Measurements from ENCODE around the gene ZBTB8A.
A peak's percentile ranks its signal among the peaks of the same experiment; 100 is the strongest.

Gene ZBTB8A

GRCh38 chr1:32612189-32612881 lies 73.1 kb downstream of the ZBTB8A start:
- H3K4me1 ChIP-seq (ENCODE audit: control insufficient read depth, insufficient read depth, low read length, poor library complexity, severe bottlenecking) = peaks cover 6% of the 10 kb centered on the region
- DNase-seq = peak; percentile 5 to 21 (median 11)
- H3K27ac ChIP-seq (ENCODE audit: insufficient read depth, low read length, poor library complexity, severe bottlenecking) = no peak overlapping the region
- no peaks in the 10 kb centered on the region for H3K9me3 ChIP-seq (ENCODE audit: control insufficient read depth, low read length)
- peak overlapping the region; percentile 53 for H3K4me3 ChIP-seq (ENCODE audit: insufficient read depth, low read depth, low read length, poor library complexity, severe bottlenecking)
- no peaks in the 10 kb centered on the region for H3K36me3 ChIP-seq (ENCODE audit: control insufficient read depth, insufficient read depth, low read length)
- H3K27me3 ChIP-seq (replicated peaks; ENCODE audit: control insufficient read depth, insufficient read depth, low read length, poor library complexity, severe bottlenecking) = no peaks in the 10 kb centered on the region

- no peaks in the 10 kb centered on the region for H3K36me3 ChIP-seq (ENCODE audit: control insufficient read depth, insufficient read depth, low read length)
- no peak overlapping the region for H3K4me3 ChIP-seq (ENCODE audit: insufficient read depth, low read depth, low read length, poor library complexity, severe bottlenecking)
- H3K9me3 ChIP-seq (ENCODE audit: control insufficient read depth, low read length) = no peaks in the 10 kb centered on the region
- H3K4me1 ChIP-seq (ENCODE audit: control insufficient read depth, insufficient read depth, low read length, poor library complexity, severe bottlenecking) = peaks cover 6% of the 10 kb centered on the region
- no peak for DNase-seq
- H3K27me3 ChIP-seq (replicated peaks; ENCODE audit: control insufficient read depth, insufficient read depth, low read length, poor library complexity, severe bottlenecking) = no peaks in the 10 kb centered on the region
- no peak overlapping the region for H3K27ac ChIP-seq (ENCODE audit: insufficient read depth, low read length, poor library complexity, severe bottlenecking)
Observed at GRCh38 chr1:32613472-32613871, 74.2 kb downstream of the ZBTB8A start.

GRCh38 chr1:32618673-32619221 lies 79.5 kb downstream of the ZBTB8A start:
- Histone ChIP-seq H3K36me3 (ENCODE audit: control insufficient read depth, insufficient read depth, low read length) (no peaks in the 10 kb centered on the region), H3K27ac (ENCODE audit: insufficient read depth, low read length, poor library complexity, severe bottlenecking) (no peak overlapping the region), H3K4me1 (ENCODE audit: control insufficient read depth, insufficient read depth, low read length, poor library complexity, severe bottlenecking) (peaks cover 2% of the 10 kb centered on the region), H3K4me3 (ENCODE audit: insufficient read depth, low read depth, low read length, poor library complexity, severe bottlenecking) (no peak overlapping the region), H3K9me3 (ENCODE audit: control insufficient read depth, low read length) (no peaks in the 10 kb centered on the region), H3K27me3 (replicated peaks; ENCODE audit: control insufficient read depth, insufficient read depth, low read length, poor library complexity, severe bottlenecking) (no peaks in the 10 kb centered on the region)
- no peak for DNase-seq

GRCh38 chr1:32619701-32620485 lies 80.7 kb downstream of the ZBTB8A start:
- H3K9me3 ChIP-seq (ENCODE audit: control insufficient read depth, low read length) = no peaks in the 10 kb centered on the region
- H3K27me3 ChIP-seq (replicated peaks; ENCODE audit: control insufficient read depth, insufficient read depth, low read length, poor library complexity, severe bottlenecking) = no peaks in the 10 kb centered on the region
- peaks cover 5% of the 10 kb centered on the region for H3K4me1 ChIP-seq (ENCODE audit: control insufficient read depth, insufficient read depth, low read length, poor library complexity, severe bottlenecking)
- H3K36me3 ChIP-seq (ENCODE audit: control insufficient read depth, insufficient read depth, low read length) = no peaks in the 10 kb centered on the region
- H3K27ac ChIP-seq (ENCODE audit: insufficient read depth, low read length, poor library complexity, severe bottlenecking) = no peak overlapping the region
- H3K4me3 ChIP-seq (ENCODE audit: insufficient read depth, low read depth, low read length, poor library complexity, severe bottlenecking) = no peak overlapping the region
- no peak for DNase-seq

GRCh38 chr1:32622205-32622604 lies 83.0 kb downstream of the ZBTB8A start:
- no peak for DNase-seq
- Histone ChIP-seq H3K9me3 (ENCODE audit: control insufficient read depth, low read length) (no peaks in the 10 kb centered on the region), H3K4me1 (ENCODE audit: control insufficient read depth, insufficient read depth, low read length, poor library complexity, severe bottlenecking) (peaks cover 5% of the 10 kb centered on the region), H3K27me3 (replicated peaks; ENCODE audit: control insufficient read depth, insufficient read depth, low read length, poor library complexity, severe bottlenecking) (no peaks in the 10 kb centered on the region), H3K27ac (ENCODE audit: insufficient read depth, low read length, poor library complexity, severe bottlenecking) (no peak overlapping the region), H3K36me3 (ENCODE audit: control insufficient read depth, insufficient read depth, low read length) (no peaks in the 10 kb centered on the region), H3K4me3 (ENCODE audit: insufficient read depth, low read depth, low read length, poor library complexity, severe bottlenecking) (no peak overlapping the region)

GRCh38 chr1:32622806-32623681 lies 83.8 kb downstream of the ZBTB8A start:
- H3K4me1 ChIP-seq (ENCODE audit: control insufficient read depth, insufficient read depth, low read length, poor library complexity, severe bottlenecking) = peaks cover 5% of the 10 kb centered on the region
- no peaks in the 10 kb centered on the region for H3K9me3 ChIP-seq (ENCODE audit: control insufficient read depth, low read length)
- no peak for DNase-seq
- no peak overlapping the region for H3K4me3 ChIP-seq (ENCODE audit: insufficient read depth, low read depth, low read length, poor library complexity, severe bottlenecking)
- no peaks in the 10 kb centered on the region for H3K36me3 ChIP-seq (ENCODE audit: control insufficient read depth, insufficient read depth, low read length)
- no peak overlapping the region for H3K27ac ChIP-seq (ENCODE audit: insufficient read depth, low read length, poor library complexity, severe bottlenecking)
- no peaks in the 10 kb centered on the region for H3K27me3 ChIP-seq (replicated peaks; ENCODE audit: control insufficient read depth, insufficient read depth, low read length, poor library complexity, severe bottlenecking)

GRCh38 chr1:32623775-32624174 lies 84.5 kb downstream of the ZBTB8A start:
- no peak for DNase-seq
- Histone ChIP-seq H3K9me3 (ENCODE audit: control insufficient read depth, low read length) (no peaks in the 10 kb centered on the region), H3K27me3 (replicated peaks; ENCODE audit: control insufficient read depth, insufficient read depth, low read length, poor library complexity, severe bottlenecking) (no peaks in the 10 kb centered on the region), H3K4me3 (ENCODE audit: insufficient read depth, low read depth, low read length, poor library complexity, severe bottlenecking) (no peak overlapping the region), H3K36me3 (ENCODE audit: control insufficient read depth, insufficient read depth, low read length) (peaks cover 3% of the 10 kb centered on the region), H3K4me1 (ENCODE audit: control insufficient read depth, insufficient read depth, low read length, poor library complexity, severe bottlenecking) (peaks cover 5% of the 10 kb centered on the region), H3K27ac (ENCODE audit: insufficient read depth, low read length, poor library complexity, severe bottlenecking) (no peak overlapping the region)

- Histone ChIP-seq H3K4me3 (ENCODE audit: insufficient read depth, low read depth, low read length, poor library complexity, severe bottlenecking) (no peak overlapping the region), H3K36me3 (ENCODE audit: control insufficient read depth, insufficient read depth, low read length) (peaks cover 8% of the 10 kb centered on the region), H3K27ac (ENCODE audit: insufficient read depth, low read length, poor library complexity, severe bottlenecking) (no peak overlapping the region), H3K4me1 (ENCODE audit: control insufficient read depth, insufficient read depth, low read length, poor library complexity, severe bottlenecking) (peaks cover 5% of the 10 kb centered on the region), H3K27me3 (replicated peaks; ENCODE audit: control insufficient read depth, insufficient read depth, low read length, poor library complexity, severe bottlenecking) (no peaks in the 10 kb centered on the region), H3K9me3 (ENCODE audit: control insufficient read depth, low read length) (no peaks in the 10 kb centered on the region)
- no peak for DNase-seq
Observed at GRCh38 chr1:32626176-32626575, 86.9 kb downstream of the ZBTB8A start.

- Histone ChIP-seq H3K9me3 (ENCODE audit: control insufficient read depth, low read length) (no peaks in the 10 kb centered on the region), H3K27me3 (replicated peaks; ENCODE audit: control insufficient read depth, insufficient read depth, low read length, poor library complexity, severe bottlenecking) (no peaks in the 10 kb centered on the region), H3K4me1 (ENCODE audit: control insufficient read depth, insufficient read depth, low read length, poor library complexity, severe bottlenecking) (peaks cover 5% of the 10 kb centered on the region), H3K4me3 (ENCODE audit: insufficient read depth, low read depth, low read length, poor library complexity, severe bottlenecking) (no peak overlapping the region), H3K36me3 (ENCODE audit: control insufficient read depth, insufficient read depth, low read length) (peaks cover 9% of the 10 kb centered on the region), H3K27ac (ENCODE audit: insufficient read depth, low read length, poor library complexity, severe bottlenecking) (no peak overlapping the region)
- no peak for DNase-seq
Observed at GRCh38 chr1:32627596-32628162, 88.5 kb downstream of the ZBTB8A start.

All from effector memory CD4-positive, alpha-beta T cell (primary cell).